GM04503 (cell line): Measurements from ENCODE around the gene JKAMP.
A peak's percentile ranks its signal among the peaks of the same experiment; 100 is the strongest.

ENCODE experiments used
- DNase-seq: peaks from one replicate; pipeline ENCODE4 v3.0.0-alpha.2; 2012; ENCODE audit warnings: low read depth

The JKAMP gene

GRCh38 chr14:59481407-59481806, 2.9 kb upstream of the JKAMP start:
- no peak for DNase-seq

- DNase-seq, result peak; percentile 65
Measured at GRCh38 chr14:59481871-59482540, 2.3 kb upstream of the JKAMP start.

- DNase-seq, result peak; percentile 75
Measured at GRCh38 chr14:59482541-59483331, 1.6 kb upstream of the JKAMP start.

- peak; percentile 21 for DNase-seq
Measured at GRCh38 chr14:59483363-59483762, 954 bp upstream of the JKAMP start.

GRCh38 chr14:59484639-59485175, 390 bp downstream of the JKAMP start:
- peak; percentile 11 for DNase-seq

GRCh38 chr14:59490756-59491155, 6.4 kb downstream of the JKAMP start:
- no peak for DNase-seq

GRCh38 chr14:59492384-59492783, 8.1 kb downstream of the JKAMP start:
- DNase-seq, result no peak

- no peak for DNase-seq
Measured at GRCh38 chr14:59500732-59501131, 16.4 kb downstream of the JKAMP start.

- no peak for DNase-seq
Measured at GRCh38 chr14:59503256-59503655, 18.9 kb downstream of the JKAMP start.

- peak; percentile 10 for DNase-seq
Measured at GRCh38 chr14:59507063-59507751, 22.9 kb downstream of the JKAMP start.

GRCh38 chr14:59507752-59508103, 23.4 kb downstream of the JKAMP start:
- DNase-seq, result no peak

- no peak for DNase-seq
Measured at GRCh38 chr14:59509101-59509500, 24.8 kb downstream of the JKAMP start.

GRCh38 chr14:59510001-59510400, 25.7 kb downstream of the JKAMP start:
- DNase-seq, result no peak

- DNase-seq, result no peak
Measured at GRCh38 chr14:59510966-59511365, 26.6 kb downstream of the JKAMP start.

GRCh38 chr14:59511916-59512575, 27.7 kb downstream of the JKAMP start:
- DNase-seq, result no peak

GRCh38 chr14:59520224-59520623, 35.9 kb downstream of the JKAMP start:
- no peak for DNase-seq

GRCh38 chr14:59529189-59529588, 44.9 kb downstream of the JKAMP start:
- no peak for DNase-seq

- DNase-seq, result no peak
Measured at GRCh38 chr14:59530349-59530748, 46.0 kb downstream of the JKAMP start.

- no peak for DNase-seq
Measured at GRCh38 chr14:59532419-59532818, 48.1 kb downstream of the JKAMP start.

- DNase-seq, result no peak
Measured at GRCh38 chr14:59534361-59534987, 50.2 kb downstream of the JKAMP start.

- no peak for DNase-seq
Measured at GRCh38 chr14:59537476-59537875, 53.2 kb downstream of the JKAMP start.

GRCh38 chr14:59538936-59539335, 54.6 kb downstream of the JKAMP start:
- no peak for DNase-seq
